GM15510 (cell line): ENCODE data around the gene CDK11B.

Experiments used
- POLR2A ChIP-seq: IDR thresholded peaks from 3 replicates; pipeline ENCODE4 v1.6.1; 2011; ENCODE audit warnings: borderline replicate concordance; ENCODE audit not compliant: insufficient read length; ENCODE audit errors: extremely low read depth

The CDK11B gene

GRCh38 chr1:1658583-1659549, at the start of gene CDK11B:
TSS of gene CDK11B (minus strand) at chr1:1659004. CDS start at chr1:1657485, 1,519 bp downstream.
- peak; percentile 24 for TF ChIP-seq POLR2A

GRCh38 chr1:1703796-1704195, 45.0 kb upstream of the CDK11B start:
- no peak for TF ChIP-seq POLR2A

- peak; percentile 31 for TF ChIP-seq POLR2A
Measured at GRCh38 chr1:1692714-1693647, 34.2 kb upstream of the CDK11B start, which contains the start of gene SLC35E2B. TSS of gene SLC35E2B (minus strand) at chr1:1692795. CDS start at chr1:1676699, 16,096 bp downstream.

GRCh38 chr1:1692324-1692713, 33.5 kb upstream of the CDK11B start:
- TF ChIP-seq POLR2A = peak; percentile 44

GRCh38 chr1:1687846-1688245, 29.0 kb upstream of the CDK11B start:
- TF ChIP-seq POLR2A = no peak

- TF ChIP-seq POLR2A = no peak
Measured at GRCh38 chr1:1684031-1684681, 25.4 kb upstream of the CDK11B start.

- no peak for TF ChIP-seq POLR2A
Measured at GRCh38 chr1:1683104-1683905, 24.5 kb upstream of the CDK11B start.

- TF ChIP-seq POLR2A = no peak
Measured at GRCh38 chr1:1680912-1681273, 22.1 kb upstream of the CDK11B start.

- no peak for TF ChIP-seq POLR2A
Measured at GRCh38 chr1:1680031-1680911, 21.5 kb upstream of the CDK11B start.

- TF ChIP-seq POLR2A = no peak
Measured at GRCh38 chr1:1678581-1679380, 20.0 kb upstream of the CDK11B start.

GRCh38 chr1:1677718-1678580, 19.1 kb upstream of the CDK11B start:
- TF ChIP-seq POLR2A = peak; percentile 13
